Endothelial cell of umbilical vein (primary cell): ENCODE measurements around the gene TGFBR3. TPM values are rescaled to one million over a fixed set of nuclear protein-coding genes. Genes with fewer than 3 reads are reported as not detected.

ENCODE experiments used
- BruUV-seq: library from RNA; stranded (reverse); fragments of 400-500 nt; replicated peaks from 2 replicates; lab custom pipeline; 2021; lab: Mats Ljungman, UMichigan
- CTCF ChIA-PET: fragments of 300-600, 350-600 bp; sonication (Branson Sonifier 250); formaldehyde crosslinking; loops from one replicate; lab custom pipeline; 2021; ENCODE audit warnings: antibody characterized with exemption, inconsistent platforms; lab: Charles Lee
- POLR2A ChIA-PET: fragments of 300-600, 350-600 bp; sonication (Branson Sonifier 250); formaldehyde crosslinking; loops from one replicate; lab custom pipeline; 2021; ENCODE audit warnings: antibody characterized with exemption, inconsistent platforms; lab: Charles Lee
- DNase-seq: peaks from one replicate; pipeline ENCODE4 v3.0.0-alpha.2; 2011; ENCODE audit warnings: low read depth, low spot score
- FAIRE-seq: peaks from 2 replicates; lab custom pipeline; 2011; peaks lifted over from hg19 to GRCh38; lab: Jason Lieb, UNC
- H2AFZ ChIP-seq: 2 replicates; pipeline ENCODE4 v1.6.0; 2012; ENCODE audit warnings: low read depth, low read length, control low read depth, inconsistent platforms
- H3K27ac ChIP-seq: 2 replicates; pipeline ENCODE4 v1.5.1; 2011; ENCODE audit warnings: low read depth, mild to moderate bottlenecking, control low read depth, low read length, moderate library complexity; ENCODE audit not compliant: insufficient read depth
- H3K27me3 ChIP-seq, 2 experiments: 2 replicates each; pipeline versions ENCODE4 v1.6.0 to v1.6.1; 2011; ENCODE audit warnings: low read length in 2 of 2, mixed read lengths in 1 of 2; ENCODE audit not compliant: control insufficient read depth in 2 of 2, insufficient read depth in 2 of 2
- H3K36me3 ChIP-seq, 2 experiments: 2 replicates in 1 of 2; 3 replicates in 1 of 2; pipeline ENCODE4 v1.5.1; 2011; ENCODE audit warnings: low read length in 2 of 2, mild to moderate bottlenecking in 1 of 2, moderate library complexity in 1 of 2; ENCODE audit not compliant: control insufficient read depth in 2 of 2, insufficient read depth in 2 of 2; ENCODE audit errors: extremely low read depth in 1 of 2
- H3K4me1 ChIP-seq: 3 replicates; pipeline ENCODE4 v1.5.1; 2011; ENCODE audit warnings: mild to moderate bottlenecking, low read length; ENCODE audit not compliant: control insufficient read depth, insufficient read depth; ENCODE audit errors: extremely low read depth
- H3K4me2 ChIP-seq: 2 replicates; pipeline ENCODE4 v1.6.1; 2011; ENCODE audit warnings: low read length, control low read depth, mixed read lengths; ENCODE audit not compliant: insufficient read depth
- H3K4me3 ChIP-seq, 3 experiments: fragments of 200-600 bp in 1 of 3; sonication (generic), shearing (Covaris generic) in 1 of 3; replicated peaks in 1 of 3; 2 replicates each; pipeline ENCODE4 v1.5.1; 2011 to 2016; ENCODE audit warnings: control low read depth in 3 of 3, low read length in 3 of 3, mild to moderate bottlenecking in 2 of 3, inconsistent platforms in 1 of 3, low read depth in 1 of 3, moderate library complexity in 1 of 3; ENCODE audit not compliant: insufficient read depth in 1 of 3
- H3K79me2 ChIP-seq: 2 replicates; pipeline ENCODE4 v1.6.0; 2012; ENCODE audit warnings: low read length, inconsistent platforms; ENCODE audit not compliant: control insufficient read depth, insufficient read depth
- H3K9ac ChIP-seq: replicated peaks from 2 replicates; pipeline ENCODE3; 2011; ENCODE audit warnings: low read length, control low read depth; ENCODE audit not compliant: insufficient read depth; ENCODE audit errors: extremely low read depth
- H3K9me1 ChIP-seq: replicated peaks from 3 replicates; pipeline ENCODE4 v1.6.0; 2011; ENCODE audit warnings: mild to moderate bottlenecking, low read length; ENCODE audit not compliant: control insufficient read depth, insufficient read depth; ENCODE audit errors: extremely low read depth
- H3K9me3 ChIP-seq: replicated peaks from 2 replicates; pipeline ENCODE4 v1.5.1; 2012; ENCODE audit warnings: low read length, inconsistent platforms; ENCODE audit not compliant: control insufficient read depth, insufficient read depth
- H4K20me1 ChIP-seq: replicated peaks from 2 replicates; pipeline ENCODE3; 2011; ENCODE audit warnings: mild to moderate bottlenecking, low read length; ENCODE audit not compliant: control insufficient read depth, insufficient read depth; ENCODE audit errors: extremely low read depth
- CTCF ChIP-seq, 2 donors: IDR thresholded peaks; 1 replicate in 1 of 2; 2 replicates in 1 of 2; pipeline ENCODE4 v1.5.1; 2011; ENCODE audit warnings: low read length in 2 of 2, mild to moderate bottlenecking in 2 of 2, moderate library complexity in 2 of 2, control low read depth in 1 of 2, inconsistent platforms in 1 of 2, low read depth in 1 of 2; ENCODE audit not compliant: insufficient read depth in 1 of 2; ENCODE audit errors: extremely low read depth in 1 of 2
- EZH2 ChIP-seq: IDR thresholded peaks from 2 replicates; pipeline ENCODE4 v1.6.1; 2012; ENCODE audit warnings: borderline replicate concordance, low read depth, mild to moderate bottlenecking, moderate library complexity, low read length, inconsistent platforms; ENCODE audit not compliant: severe bottlenecking
- GATA2 ChIP-seq: IDR thresholded peaks from 2 replicates; pipeline ENCODE4 v1.7.0; 2011; ENCODE audit warnings: low read depth, mild to moderate bottlenecking, moderate library complexity, mixed read lengths, low read length; ENCODE audit not compliant: insufficient read length, insufficient read depth
- JUN ChIP-seq: IDR thresholded peaks from 2 replicates; pipeline ENCODE4 v1.6.1; 2011; ENCODE audit warnings: borderline replicate concordance, low read depth; ENCODE audit not compliant: insufficient read length, insufficient read depth
- MYC ChIP-seq: IDR thresholded peaks from one replicate; pipeline ENCODE4 v1.6.1; 2011; ENCODE audit warnings: mild to moderate bottlenecking, low read depth, low read length
- dilution Hi-C: fragments of 300-500 bp; cut with MboI; formaldehyde crosslinking; loops from one replicate; pipeline ENCODE4 v1.15.0; 2019; ENCODE audit warnings: low sequenced_read_pairs; ENCODE audit not compliant: extremely low pct_ligation_motif_present
- intact Hi-C: fragments of 100-400 bp; cut with micrococcal nuclease; formaldehyde crosslinking; loops from one replicate; pipeline ENCODE4 v1.10.0; 2022
- polyA plus RNA-seq, 4 experiments: library from polyadenylated mRNA; depleted of rRNA in 3 of 4; stranded (reverse) in 3 of 4; unstranded in 1 of 4; fragments of >200 nt; gene quantifications; 2 replicates each; pipeline versions ENCODE4 v1.2.1 to v1.2.3, GENCODE V29; 2011 to 2012; ENCODE audit warnings: missing spikeins in 1 of 4
- total RNA-seq: library from RNA; stranded (reverse); gene quantifications from 2 replicates; pipeline ENCODE4 v1.2.3, GENCODE V29; 2021

The TGFBR3 gene
- total and polyA plus RNA-seq, 2 donors (not counting 3 experiments of a cell fraction or from before 2014, with no cell fraction given) = 8.0 to 13.4 TPM

- DNase-seq = no peak
- TF ChIP-seq GATA2 = no peak
- no peak for TF ChIP-seq MYC
- no peak for TF ChIP-seq CTCF (IDR thresholded peaks at IDR 0.05; ENCODE audit: extremely low read depth in 1 of 2, insufficient read depth in 1 of 2, low read depth in 1 of 2, low read length in 2 of 2)
- no TSS peak for BruUV-seq
- Histone ChIP-seq H3K36me3 (no peaks in the 10 kb centered on the region), H4K20me1 (no peaks in the 10 kb centered on the region), H3K27ac (no peak overlapping the region), H3K79me2 (no peaks in the 10 kb centered on the region), H3K4me2 (no peak overlapping the region), H3K27me3 (no peaks in the 10 kb centered on the region), H3K9me3 (no peaks in the 10 kb centered on the region), H2AFZ (no peak overlapping the region), H3K9ac (no peak overlapping the region), H3K4me1 (peaks cover 24% of the 10 kb centered on the region), H3K4me3 (no peak overlapping the region), H3K9me1 (no peaks in the 10 kb centered on the region)
- no peak for FAIRE-seq
- intact Hi-C loops (no loop called here), dilution Hi-C loops (no loop called here)
- CTCF ChIA-PET = interaction anchor here (1.3 to 1.6 kb wide), 3 partner anchors 13 to 15 kb away, joined by 3 to 7 read pairs (median 6); no protein-coding TSS in a partner anchor
- POLR2A ChIA-PET = no interaction called here
These were observed 68.6 kb downstream of the TGFBR3 start for GRCh38 chr1:91817211-91817905.

GRCh38 chr1:91816031-91816430, 69.9 kb downstream of the TGFBR3 start:
- H2AFZ ChIP-seq = no peak overlapping the region
- dilution Hi-C loops (no loop called here), intact Hi-C loops (no loop called here)
- H3K27me3 ChIP-seq = no peaks in the 10 kb centered on the region
- no peaks in the 10 kb centered on the region for H3K9me3 ChIP-seq
- ChIA-PET POLR2A (no interaction called here), CTCF (interaction anchor here (1.3 kb wide), 1 partner anchor 14 kb away, joined by 3 read pairs; no protein-coding TSS in a partner anchor)
- no TSS peak for BruUV-seq
- no peaks in the 10 kb centered on the region for H3K79me2 ChIP-seq
- no peaks in the 10 kb centered on the region for H3K9me1 ChIP-seq
- H4K20me1 ChIP-seq = no peaks in the 10 kb centered on the region
- no peak overlapping the region for H3K4me2 ChIP-seq
- TF ChIP-seq GATA2 (no peak), JUN (no peak), MYC (no peak), CTCF (IDR thresholded peaks at IDR 0.05; ENCODE audit: extremely low read depth in 1 of 2, insufficient read depth in 1 of 2, low read depth in 1 of 2, low read length in 2 of 2) (no peak), EZH2 (no peak)
- H3K9ac ChIP-seq = no peak overlapping the region
- DNase-seq = no peak
- H3K36me3 ChIP-seq = no peaks in the 10 kb centered on the region
- no peak overlapping the region for H3K4me3 ChIP-seq
- no peak for FAIRE-seq
- peaks cover 24% of the 10 kb centered on the region for H3K4me1 ChIP-seq
- H3K27ac ChIP-seq = no peak overlapping the region
